Measurements from ENCODE around the gene DNAL1. TPM values are rescaled to one million over a fixed set of nuclear protein-coding genes. Genes with fewer than 3 reads are reported as not detected.

Gene DNAL1
- total and polyA plus RNA-seq, 2 of the 13 experiments (the other 11 are each of a cell fraction or from before 2014, with no cell fraction given) = 1.4 to 13.3 TPM

GRCh38 chr14:73644531-73645247 lies at the start of gene DNAL1 (continued):
- TF ChIP-seq ZNF740 (CRISPR knock-in tag; IDR thresholded peaks at IDR 0.05) (no peak), ZBTB46 (CRISPR knock-in tag; IDR thresholded peaks at IDR 0.05; ENCODE audit: borderline replicate concordance) (no peak), ERF (CRISPR knock-in tag; IDR thresholded peaks at IDR 0.05) (no peak), TFAP4 (IDR thresholded peaks at IDR 0.05; ENCODE audit: borderline replicate concordance, low read depth) (no peak), ZNF878 (CRISPR knock-in tag; IDR thresholded peaks at IDR 0.05) (no peak), PHF8 (CRISPR knock-in tag; IDR thresholded peaks at IDR 0.05) (peak; percentile 64), PTBP1 (IDR thresholded peaks at IDR 0.05; ENCODE audit: low read depth, low read length, poor library complexity, severe bottlenecking) (no peak), USF2 (IDR thresholded peaks at IDR 0.05; ENCODE audit: low read depth, low read length) (no peak), USF2 (CRISPR knock-in tag; IDR thresholded peaks at IDR 0.05; ENCODE audit: borderline replicate concordance) (no peak), ZBTB2 (CRISPR knock-in tag; IDR thresholded peaks at IDR 0.05; ENCODE audit: low read depth) (no peak), RBAK (CRISPR knock-in tag; IDR thresholded peaks at IDR 0.05) (no peak), MIXL1 (CRISPR knock-in tag; IDR thresholded peaks at IDR 0.05) (no peak), ZFP91 (CRISPR knock-in tag; IDR thresholded peaks at IDR 0.05; ENCODE audit: borderline replicate concordance) (peak; percentile 78; the same call in 1 of the 2 replicates), ZNF891 (CRISPR knock-in tag; IDR thresholded peaks at IDR 0.05) (no peak; the same call in 1 of the 2 replicates), ZNF280B (CRISPR knock-in tag; IDR thresholded peaks at IDR 0.05; ENCODE audit: borderline replicate concordance) (peak; percentile 68; the same call in 1 of the 2 replicates), ZNF354B (CRISPR knock-in tag; IDR thresholded peaks at IDR 0.05) (no peak), XRCC5 (optimal IDR thresholded peaks at IDR 0.05; ENCODE audit: low read length) (peak; percentile 35), ZNF24 (IDR thresholded peaks at IDR 0.05) (no peak), ZNF350 (CRISPR knock-in tag; IDR thresholded peaks at IDR 0.05; ENCODE audit: borderline replicate concordance, low read depth) (peak; percentile 76; the same call in 1 of the 2 replicates)

All from HepG2 (cell line).